CD1c-positive myeloid dendritic cell (primary cell): Measurements from ENCODE around the gene STYXL2.

Experiments
- DNase-seq: peaks from one replicate; pipeline ENCODE4 v3.0.0-alpha.2; 2016; ENCODE audit errors: extremely low spot score

The STYXL2 gene

DNA sequence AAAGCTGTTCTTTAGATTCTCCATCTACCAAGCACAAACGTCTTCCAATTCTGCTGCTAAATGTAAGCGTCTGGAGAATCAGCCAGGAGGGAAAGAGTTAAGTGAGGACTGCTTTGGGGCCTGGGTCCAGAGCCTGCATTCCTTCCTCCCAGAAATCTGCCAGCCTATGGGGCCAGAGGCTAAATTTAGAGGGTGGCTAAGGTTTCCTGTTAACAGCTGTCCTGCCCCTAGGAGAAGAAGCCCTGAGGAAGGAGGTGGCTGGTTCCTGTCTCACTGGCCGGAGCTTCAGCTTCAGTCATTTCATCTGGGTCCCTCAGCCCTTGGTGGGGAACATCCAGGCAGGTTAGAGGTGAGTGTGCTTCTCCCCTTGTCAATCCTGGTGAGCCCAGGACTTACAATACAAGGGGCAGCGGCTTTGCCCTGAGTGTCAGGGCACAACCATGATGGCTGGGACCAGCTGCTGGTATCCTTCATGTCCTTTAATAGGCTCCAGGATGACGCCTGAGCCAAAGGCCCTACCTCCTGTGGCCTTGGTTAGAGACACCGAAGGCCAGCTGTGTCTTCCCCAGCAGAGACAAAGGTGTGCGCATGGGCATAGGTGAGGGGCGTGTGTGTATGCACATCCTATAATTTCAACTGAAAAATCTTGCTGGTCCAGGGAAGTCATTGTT is at the start of gene STYXL2:
STYXL2 (plus strand) TSS at position 230 of the 671 bp plus-strand sequence. CDS start 775 bp downstream, outside the sequence.
- DNase-seq = no peak

DNA sequence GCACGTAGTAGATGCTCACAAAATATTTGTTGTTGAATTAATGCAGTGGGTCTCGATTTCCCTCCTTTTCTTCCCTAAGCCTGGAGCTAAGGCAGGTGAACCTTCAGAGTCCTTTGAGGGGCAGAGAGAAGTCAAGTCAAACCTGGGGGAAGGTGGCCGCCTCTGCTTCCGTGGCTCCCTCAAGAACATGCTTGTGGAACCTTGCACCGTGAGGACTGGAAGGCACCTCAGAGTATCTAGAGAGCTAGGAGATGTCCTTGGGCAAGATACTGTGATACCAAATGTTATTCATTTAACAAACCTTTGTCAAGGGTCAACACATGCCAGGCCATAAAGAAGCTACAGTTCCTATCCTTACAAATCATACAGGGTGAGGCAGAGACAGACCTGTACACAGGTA is 42.0 kb upstream of the STYXL2 start:
- DNase-seq = no peak

DNA sequence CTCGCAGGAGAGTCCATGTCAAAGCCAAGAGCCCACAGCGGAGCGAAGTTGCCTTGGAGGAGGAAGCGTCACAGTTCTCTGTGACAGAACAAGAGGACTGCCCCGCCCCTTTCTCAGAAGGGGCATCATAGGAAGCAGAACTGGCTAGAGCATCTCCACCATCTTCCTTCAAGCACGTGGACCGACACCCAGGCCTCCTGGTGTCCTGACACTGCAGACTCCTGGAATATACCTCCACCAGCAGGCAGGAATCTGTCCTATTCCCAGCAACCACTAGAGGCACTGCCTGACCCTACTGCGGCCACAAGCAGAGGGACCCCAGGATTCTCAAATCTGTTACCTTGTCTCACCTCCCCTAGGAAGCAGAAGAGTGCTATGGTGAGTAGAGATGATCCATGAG is 41.5 kb upstream of the STYXL2 start:
- no peak for DNase-seq

DNA sequence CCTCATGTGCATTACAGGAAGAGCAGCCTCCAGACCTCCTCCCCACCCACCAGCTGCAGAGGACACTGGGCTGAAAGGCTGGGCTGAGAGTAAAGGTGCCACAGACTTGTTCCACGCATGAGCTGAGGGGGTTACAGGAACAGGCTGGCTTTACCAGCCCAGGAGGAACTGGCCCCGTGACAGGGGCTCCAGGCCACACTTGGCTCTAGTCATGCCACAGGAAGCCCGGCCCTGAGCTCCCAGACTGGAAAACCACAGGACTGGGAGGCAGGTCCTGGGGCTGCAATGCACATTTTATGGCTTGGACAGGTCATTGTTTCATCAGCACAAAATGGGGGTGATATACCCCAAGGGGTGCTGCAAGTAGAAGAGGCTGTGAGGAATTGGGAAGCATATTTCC is 39.3 kb upstream of the STYXL2 start:
- no peak for DNase-seq

DNA sequence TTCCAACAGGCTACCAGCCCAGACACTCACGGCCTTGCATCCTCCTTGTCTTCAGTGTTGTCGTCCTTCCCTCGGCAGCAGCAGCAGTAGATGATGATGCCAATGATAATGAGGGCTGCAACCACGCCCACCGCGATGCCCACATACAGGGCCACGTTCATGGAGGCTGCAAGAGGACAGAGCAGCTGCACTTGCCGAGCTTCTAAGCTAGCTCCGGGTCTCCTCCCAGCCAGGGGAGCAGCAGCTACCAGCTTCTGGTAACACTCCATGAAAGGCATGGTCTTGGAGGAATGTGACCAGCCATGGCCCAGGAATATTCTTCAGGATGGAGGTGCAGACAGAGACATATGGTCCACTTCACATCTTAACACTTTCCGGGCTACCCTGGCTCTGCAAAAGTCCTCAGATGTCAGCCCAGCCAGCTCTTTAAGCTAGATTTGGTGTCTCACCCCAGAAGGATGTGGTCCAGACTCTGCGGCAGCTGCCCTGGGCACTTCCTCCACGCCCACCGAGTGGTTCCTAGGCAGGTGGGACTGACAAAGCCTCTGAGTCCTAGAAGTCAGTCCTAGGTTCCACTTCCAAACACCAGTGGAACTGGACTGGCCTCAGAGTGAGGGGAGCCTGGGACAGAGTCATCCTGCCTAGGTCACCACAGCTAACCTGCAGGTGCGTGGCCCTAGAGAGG is 38.8 kb upstream of the STYXL2 start:
- no peak for DNase-seq

DNA sequence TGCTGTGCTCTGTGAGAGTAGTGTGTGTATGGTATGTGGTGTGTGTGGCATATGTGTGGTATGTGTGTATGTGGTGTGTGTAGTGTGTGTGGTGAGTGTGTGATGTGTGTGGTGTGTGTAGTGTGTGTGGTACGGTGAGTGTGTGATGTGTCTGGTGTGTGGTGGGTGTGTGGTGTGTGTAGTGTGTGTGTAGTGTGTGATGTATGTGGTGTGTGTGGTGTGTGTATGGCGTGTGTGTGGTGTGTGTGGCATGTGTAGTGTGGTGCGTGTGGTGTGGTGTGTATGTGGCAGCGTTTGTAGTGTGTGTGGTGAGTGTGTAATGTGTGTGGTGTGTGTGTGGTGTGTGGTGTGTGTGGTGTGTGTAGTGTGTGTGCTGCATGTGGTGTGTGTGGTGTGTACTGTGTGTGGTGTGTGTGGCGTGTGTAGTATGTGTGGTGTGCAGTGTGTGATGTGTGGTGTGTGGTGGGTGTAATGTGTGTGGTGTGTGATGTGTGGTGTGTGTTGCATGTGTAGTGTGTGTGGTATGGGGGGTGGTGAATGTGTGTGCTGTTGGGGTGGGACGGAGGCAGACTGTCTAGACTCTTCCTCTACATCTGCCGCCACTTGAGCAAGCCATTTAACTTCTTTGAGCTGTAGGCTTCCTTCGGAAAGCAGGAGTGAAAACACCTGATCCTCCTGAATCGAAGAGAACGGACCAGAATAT is 37.2 kb upstream of the STYXL2 start:
- no peak for DNase-seq

DNA sequence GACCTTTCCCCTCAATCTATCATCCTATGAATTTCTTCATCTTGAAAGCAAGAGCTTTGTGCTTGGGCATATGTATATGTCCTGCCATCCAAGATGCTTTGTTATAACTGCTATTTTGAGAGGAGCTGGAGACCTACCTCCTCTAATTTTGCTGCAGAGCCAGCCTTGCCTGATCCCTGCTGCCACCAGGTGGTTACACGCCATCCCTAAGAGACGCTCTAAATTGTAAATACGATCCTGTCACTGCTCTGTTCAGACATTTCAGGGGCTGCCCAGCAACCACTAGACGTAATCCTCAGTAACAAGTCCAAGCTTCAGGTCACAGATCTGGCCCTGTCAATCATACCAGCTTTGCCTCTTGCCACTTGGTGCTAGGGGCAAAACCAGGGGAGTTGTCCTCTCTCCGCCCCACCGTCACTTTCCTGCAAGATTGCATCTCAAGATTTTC is 36.6 kb upstream of the STYXL2 start:
- no peak for DNase-seq

DNA sequence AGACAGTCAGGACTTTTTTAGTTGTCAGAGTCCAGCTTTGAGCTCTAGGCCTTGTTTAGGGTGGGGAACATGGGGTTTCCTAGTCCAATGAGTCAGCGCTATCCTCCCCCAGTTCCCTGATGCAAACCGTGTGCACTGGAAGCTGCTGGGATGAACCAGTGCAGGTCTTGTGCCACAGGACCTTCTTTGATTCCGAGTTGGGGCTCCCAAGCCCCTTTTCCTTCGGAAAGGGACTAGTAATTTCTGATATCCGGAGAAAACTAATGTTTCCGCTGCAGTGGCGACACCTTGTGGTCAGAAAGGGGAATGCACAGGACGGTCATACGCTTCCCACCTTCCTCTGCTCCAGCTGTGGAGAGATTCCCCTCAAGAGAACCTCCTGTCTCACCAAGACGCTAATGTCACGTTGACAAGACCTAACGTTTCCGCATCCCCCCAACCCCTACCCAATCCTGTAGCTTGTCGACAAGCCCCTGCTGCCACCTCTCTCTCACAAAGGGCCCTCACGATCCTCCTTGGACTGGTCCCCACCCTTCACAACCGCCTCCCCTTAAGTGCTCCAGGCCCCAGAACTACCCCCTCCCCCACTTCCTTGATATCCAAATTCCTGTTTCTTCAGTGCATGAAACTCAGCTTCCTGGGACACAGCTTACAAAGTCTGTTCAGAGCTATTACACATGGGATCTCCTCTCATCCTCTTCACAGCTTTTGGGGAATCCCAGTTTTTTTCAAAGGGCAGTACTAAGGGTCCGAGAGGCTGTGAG is 34.6 kb upstream of the STYXL2 start:
- peak; percentile 76 for DNase-seq

DNA sequence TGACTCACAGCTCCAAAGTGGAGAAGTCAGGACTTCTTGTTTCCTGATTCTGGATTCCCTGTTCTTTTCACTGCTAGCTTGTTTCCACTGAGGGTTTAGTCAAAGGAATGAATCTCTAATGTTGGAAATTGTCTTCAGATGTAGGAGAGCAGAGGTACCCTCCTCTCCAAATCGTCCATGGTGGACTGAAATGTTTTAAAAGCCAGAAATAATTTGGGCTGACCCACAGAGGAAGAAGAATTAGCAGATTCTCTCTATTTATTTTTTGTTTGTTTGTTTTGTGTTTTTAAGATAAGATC is 34.1 kb upstream of the STYXL2 start:
- DNase-seq = no peak

DNA sequence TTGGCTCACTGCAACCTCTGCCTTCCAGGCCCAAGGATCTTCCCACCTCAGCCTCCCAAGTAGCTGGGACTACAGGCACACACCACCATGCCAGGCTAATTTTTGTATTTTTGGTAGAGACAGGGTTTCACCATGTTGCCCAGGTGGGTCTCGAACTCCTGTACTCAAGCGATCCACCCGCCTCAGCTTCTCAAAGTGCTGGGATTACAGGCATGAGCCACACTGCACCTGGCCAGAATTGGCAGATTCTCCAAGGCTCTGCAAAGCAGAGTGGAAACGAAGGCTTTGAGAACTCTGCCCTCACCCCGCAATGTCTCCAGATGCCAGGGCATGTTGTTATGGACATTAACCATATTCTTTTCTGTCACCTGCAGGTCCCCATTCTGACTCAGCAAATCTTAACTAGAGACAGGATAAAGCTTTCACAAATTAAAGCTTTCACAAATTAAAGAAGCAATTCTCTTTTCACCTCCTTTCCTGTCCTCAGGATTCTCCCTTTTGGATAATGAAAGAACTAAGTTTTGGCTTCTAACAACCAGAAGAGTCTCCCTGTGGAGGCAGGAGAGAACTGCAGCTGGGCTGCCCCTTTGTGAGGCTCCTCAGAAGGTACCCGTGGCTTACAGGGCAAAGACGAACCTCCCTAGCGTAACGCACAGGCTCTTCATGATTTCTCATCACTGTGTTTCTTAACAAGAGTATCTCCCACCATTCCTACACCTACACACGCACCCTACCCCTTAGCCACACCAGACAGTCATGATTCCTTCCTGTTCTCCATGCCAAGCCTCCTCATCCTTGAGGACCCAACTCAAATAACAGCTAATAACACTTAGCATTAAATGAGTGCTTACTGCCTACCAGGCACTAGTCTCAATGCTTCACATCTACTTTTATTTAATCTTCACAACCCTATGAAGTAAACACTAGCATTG is 33.5 kb upstream of the STYXL2 start:
- no peak for DNase-seq

DNA sequence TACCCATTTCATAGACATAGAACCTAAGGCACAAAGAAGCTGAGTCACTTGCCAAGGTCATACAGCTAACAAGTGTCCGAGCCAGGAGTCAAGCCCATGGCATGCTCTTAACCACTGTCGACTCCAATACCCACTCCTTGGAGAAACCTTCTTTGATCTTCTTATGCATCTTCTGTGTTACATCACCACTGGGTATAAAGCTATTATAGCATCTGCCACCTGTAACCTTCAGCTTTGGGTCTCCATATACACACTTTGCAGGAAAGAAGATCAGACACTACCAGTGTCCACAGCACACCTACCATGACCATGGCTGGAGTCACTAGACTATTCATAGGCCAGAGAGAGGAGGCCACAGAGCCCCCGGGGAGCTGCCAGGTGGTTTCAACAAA is 32.8 kb upstream of the STYXL2 start:
- DNase-seq = no peak

DNA sequence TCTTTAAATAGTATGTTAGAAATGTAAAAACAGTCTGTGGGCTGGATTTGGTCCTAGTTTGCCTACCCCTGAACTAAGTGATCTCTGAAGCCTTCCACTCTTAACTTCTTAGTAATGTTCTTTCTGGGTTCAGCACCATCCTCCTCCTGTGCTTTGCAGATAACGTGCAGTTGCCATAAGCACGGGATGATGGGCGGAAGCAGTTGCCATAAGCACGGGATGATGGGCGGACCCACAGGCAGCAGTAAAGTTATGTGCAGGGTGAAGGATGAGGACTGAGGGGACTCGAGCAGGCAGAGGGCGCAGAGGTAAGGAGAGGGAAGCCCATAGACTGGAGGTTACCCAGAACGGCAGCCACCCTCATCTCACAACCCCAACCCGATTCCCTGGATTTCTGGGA is 29.3 kb upstream of the STYXL2 start:
- DNase-seq = no peak

DNA sequence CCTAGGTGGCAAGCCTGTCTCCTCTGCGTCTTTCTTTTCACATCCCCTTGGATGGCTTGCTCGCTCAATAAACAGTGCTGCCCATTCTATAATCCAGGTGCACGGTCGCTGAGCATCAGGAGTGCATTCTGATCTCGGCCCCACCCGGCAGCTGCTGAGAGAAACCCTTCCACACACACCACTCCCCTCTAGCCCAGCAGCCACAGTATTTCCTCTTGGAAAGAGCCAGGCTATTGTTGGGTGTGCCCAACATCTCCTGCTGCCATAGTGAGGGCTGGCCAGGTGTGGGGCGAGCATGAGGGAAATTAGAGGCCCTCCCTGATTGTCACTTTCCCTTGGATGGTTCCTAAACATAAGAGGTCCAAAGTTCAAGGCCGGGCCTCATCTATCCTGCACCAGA is 28.4 kb upstream of the STYXL2 start:
- DNase-seq = no peak

DNA sequence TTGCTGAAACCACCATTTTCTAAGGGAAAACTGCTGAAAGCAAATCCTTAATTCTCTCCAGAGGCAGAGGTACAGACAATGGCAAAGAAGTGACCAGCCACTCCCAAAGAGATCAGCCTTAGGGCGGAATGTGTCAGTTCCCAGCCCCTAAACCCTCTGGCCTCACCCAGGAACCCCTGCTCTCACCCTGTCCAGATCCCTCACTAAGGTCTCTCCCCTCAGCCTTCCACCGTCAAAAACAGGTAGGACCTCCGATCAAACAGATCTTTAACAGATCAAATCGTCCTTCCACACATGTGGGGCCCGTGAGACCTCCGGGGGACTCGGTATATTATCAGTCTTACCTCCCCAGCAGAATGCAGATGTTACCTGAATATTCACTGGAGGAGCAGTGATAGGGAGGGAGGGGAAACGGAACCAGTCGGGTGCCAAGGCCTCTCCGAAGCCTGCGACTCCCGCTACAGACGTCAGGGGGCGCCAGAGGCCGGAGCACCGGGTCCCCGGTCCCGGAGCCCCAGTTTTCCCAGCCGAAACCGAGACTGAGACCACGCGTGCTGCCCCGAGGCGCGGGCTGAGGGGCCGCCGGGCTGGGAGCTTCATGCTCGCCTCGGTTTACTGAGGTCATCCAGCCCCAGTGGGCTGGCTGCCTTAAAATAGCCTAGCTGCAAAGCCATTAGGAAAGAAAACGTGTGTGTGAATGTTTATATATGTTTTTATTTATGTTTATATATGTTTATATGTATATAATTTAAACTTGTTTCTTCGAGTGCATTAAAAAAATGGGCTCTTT is 27.3 kb upstream of the STYXL2 start:
- DNase-seq = peak; percentile 85

DNA sequence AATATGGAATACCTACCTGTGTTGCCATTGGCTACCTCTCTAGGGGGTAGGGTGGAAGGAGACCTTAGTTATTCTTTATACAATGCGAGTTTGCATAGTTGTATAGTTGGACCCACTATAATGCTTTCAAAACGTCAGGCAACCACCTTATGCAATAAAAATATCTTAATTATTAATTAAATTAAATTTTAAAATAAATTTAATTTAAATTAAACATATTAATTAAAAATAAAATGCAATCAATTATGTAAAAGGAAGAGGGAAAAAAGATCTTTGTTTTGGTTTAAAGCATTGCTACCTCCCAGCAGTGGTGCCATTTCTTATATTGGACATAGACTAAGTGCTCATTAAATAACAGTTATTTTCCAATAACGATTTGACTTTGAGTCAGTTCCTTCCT is 26.0 kb upstream of the STYXL2 start:
- DNase-seq = no peak

DNA sequence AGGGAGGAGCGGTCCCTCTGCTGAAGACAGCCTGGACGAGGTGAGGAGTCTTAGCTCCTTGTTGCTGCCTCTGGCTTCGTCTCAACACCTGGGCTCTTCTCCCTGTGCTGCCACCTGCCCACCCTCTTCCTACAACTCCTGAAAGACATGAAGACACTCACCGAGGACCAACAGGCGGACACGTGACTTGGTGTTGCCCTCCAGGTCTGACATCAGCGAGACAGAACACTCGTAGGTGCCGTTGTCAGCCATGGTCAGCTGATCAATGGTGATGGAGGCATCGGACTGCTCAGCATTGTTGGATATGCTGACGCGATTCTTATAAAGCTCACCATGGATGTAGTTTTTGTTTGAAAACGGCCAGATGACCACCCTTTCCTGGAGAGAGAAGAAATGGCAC is 25.1 kb upstream of the STYXL2 start:
- DNase-seq = no peak

DNA sequence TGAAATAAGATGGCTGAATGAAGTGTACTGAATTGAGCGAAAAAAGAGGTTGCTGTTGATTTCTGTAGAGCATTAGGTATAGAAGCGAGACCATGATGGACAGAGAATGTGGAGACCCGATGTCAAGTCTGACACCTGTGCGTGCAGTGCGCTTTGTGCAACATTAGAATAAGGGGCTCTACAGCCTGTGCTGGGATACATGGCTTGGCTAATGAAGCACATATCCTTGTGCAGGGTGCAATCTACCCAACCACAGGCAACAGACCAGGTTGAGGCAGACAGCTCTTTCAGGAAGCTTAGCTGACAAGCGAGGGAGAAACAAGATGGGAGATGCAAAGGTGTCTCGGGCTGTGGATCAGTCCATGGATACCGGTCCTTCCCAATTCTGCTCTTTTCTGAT is 22.6 kb upstream of the STYXL2 start:
- no peak for DNase-seq

DNA sequence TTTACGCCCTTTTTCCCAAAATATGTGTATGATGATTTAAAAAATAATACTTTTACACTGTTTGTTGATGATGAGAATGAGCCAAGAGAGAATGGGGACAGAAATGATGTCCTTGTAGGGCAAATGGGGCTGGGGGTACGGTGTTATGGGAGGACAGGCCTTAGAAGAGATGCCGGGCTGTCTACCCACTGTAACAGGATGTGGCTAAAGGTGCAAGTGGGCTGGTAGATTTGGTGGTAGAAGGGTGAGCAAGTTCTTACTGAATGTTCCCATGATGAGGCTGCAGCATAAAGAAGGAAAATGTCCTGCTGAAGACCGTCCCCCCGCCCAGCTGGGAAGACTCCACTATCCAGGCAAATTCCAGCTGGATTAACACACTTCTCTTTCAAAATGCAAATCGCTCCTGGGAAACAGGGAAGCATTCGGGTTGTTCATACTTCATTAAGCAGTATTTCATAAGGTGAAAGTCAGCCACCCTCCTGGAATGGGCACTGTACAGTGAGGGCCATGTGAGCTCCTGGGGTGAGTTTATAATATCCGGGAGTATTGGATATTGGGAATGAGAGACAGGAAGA is 17.7 kb upstream of the STYXL2 start:
- DNase-seq = no peak

DNA sequence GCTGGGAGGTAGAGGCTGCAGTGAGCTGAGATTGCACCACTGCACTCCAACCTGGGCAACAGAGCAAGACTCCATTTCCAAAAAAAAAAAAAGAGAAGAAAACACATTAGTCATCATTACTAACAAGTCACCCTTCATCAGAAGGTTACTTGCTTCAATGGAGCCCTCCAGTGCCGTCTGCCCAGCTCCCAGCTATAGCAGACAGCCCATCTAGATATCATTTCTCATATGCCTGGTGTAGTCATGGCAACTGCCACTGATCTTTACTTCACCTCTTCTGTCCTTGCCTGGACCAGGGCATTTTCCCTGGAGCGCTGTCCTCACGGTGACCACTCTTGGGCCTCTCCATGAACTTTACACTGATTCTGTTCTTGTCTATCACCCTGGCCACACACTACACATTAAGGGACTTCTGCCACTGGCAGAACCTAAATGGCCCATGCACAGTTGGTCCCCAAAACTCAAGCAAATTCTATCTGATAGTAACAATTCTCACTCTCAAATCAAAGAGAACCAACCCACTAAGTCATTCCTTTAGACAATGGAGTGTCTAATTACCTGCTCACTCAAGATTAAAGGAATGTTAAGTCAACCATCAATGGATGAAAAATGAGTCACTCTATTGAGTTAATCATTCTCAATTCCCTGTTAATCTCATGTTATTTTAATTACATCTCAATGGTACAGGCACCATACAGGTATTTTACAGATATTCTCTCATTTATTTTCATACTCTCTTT is 16.6 kb upstream of the STYXL2 start:
- DNase-seq = no peak

DNA sequence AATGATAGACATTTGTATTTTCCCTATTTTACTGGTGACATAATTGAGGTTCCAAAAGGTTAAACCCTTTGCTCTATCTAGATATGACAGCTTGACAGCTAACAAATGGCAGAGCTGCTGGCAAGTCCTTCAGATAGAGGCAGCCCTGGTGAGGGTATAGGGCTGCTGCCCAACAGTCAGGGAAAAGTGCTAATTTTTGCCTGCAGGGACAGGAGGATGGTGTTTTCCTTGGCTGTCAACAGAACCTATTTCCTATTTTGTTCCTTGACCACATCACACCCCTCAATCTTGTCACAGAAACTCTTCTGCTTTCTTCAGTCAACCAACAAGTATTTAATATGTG is 16.0 kb upstream of the STYXL2 start:
- no peak for DNase-seq
